ENCODE measurements around the gene CFAP141. TPM values are rescaled to one million over a fixed set of nuclear protein-coding genes. Genes with fewer than 3 reads are reported as not detected.
"Not testable (repeated sequence)": the region's sequence is repeated elsewhere in the genome, so short reads cannot be mapped to it uniquely, and the experiment has no call there.

CFAP141 gene
- total RNA-seq, 3 donors from 2014 or later: not detected

- H3K4me1 Mint-ChIP-seq (ENCODE audit: low read depth): peaks cover 61% of the 10 kb centered on the region
- H3K36me3 Mint-ChIP-seq (ENCODE audit: insufficient read depth): peaks cover 42% of the 10 kb centered on the region
- peaks cover 3% of the 10 kb centered on the region for H3K9me3 Mint-ChIP-seq
- DNase-seq (peak; percentile 73), ATAC-seq (peak; percentile 25 to 33)
- no peaks in the 10 kb centered on the region for H3K27me3 Mint-ChIP-seq (ENCODE audit: low read depth)
- peak overlapping the region; percentile 97 for H3K4me3 Mint-ChIP-seq
Observed at GRCh38 chr1:154221278-154222001, 15.3 kb upstream of the CFAP141 start.

- Mint-ChIP-seq H3K36me3 (ENCODE audit: insufficient read depth) (peaks cover 39% of the 10 kb centered on the region), H3K4me1 (ENCODE audit: low read depth) (peaks cover 60% of the 10 kb centered on the region), H3K4me3 (peak overlapping the region; percentile 97), H3K27me3 (ENCODE audit: low read depth) (no peaks in the 10 kb centered on the region), H3K9me3 (peaks cover 3% of the 10 kb centered on the region)
- DNase-seq (no peak), ATAC-seq (no peak)
Observed at GRCh38 chr1:154220970-154221277, 14.8 kb upstream of the CFAP141 start.

DNA sequence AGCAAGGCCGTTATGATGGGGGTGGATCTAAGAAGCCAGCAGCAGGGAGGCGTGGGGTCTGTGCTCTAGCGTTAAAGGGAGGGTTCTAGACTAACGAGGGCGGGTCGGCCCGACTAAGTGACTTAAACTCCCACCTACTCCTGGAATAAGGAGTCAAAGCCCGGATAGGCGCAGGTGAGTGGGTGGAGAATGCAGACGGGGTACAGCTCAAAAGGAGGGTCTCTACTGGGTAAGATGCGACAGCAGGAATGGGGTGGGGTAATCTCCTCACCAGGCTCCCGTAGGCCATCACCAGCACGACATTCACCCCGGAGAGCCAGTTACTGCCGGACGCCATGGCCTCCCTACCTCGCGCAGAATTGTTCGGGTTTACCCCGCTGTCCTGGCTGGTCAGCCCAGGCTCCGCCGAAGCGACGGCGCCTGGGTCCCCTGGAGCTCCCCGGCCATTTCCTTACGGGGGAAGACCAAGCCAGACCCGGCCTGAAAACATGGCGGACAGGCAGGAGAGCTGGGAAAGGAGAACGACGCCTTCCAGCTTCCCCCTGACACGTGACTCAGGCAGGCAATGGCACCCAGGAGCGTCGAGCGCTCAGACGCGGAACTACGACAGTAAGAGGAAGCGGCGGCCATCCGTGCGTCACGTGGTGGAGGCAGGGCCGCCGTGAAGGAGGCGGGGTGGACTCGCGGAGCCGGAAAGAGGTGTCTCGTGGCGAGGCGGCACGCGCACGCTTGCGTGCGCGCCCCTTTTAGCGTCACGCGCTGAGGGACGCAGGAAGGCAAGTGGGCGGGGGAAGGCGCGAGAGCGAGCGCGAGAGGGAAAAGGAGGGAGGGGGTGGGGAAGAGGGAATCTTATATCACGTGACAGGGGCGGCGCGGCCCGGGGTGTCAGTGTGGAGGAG, 14.2 kb upstream of the CFAP141 start, which contains the start of gene UBAP2L:
UBAP2L (plus strand) TSS at position 885 of the 899 bp plus-strand sequence. CDS start 4,169 bp downstream, outside the sequence.
- peak; percentile 98 for DNase-seq
- Mint-ChIP-seq H3K36me3 (ENCODE audit: insufficient read depth) (peaks cover 39% of the 10 kb centered on the region), H3K9me3 (peaks cover 3% of the 10 kb centered on the region), H3K4me1 (ENCODE audit: low read depth) (peaks cover 60% of the 10 kb centered on the region), H3K27me3 (ENCODE audit: low read depth) (no peaks in the 10 kb centered on the region), H3K4me3 (peak within 1 kb of the TSS; percentile 97)
- peak; percentile 89 to 90 for ATAC-seq

- H3K9me3 Mint-ChIP-seq: peaks cover 3% of the 10 kb centered on the region
Observed at GRCh38 chr1:154219541-154219940, 13.4 kb upstream of the CFAP141 start.

DNA sequence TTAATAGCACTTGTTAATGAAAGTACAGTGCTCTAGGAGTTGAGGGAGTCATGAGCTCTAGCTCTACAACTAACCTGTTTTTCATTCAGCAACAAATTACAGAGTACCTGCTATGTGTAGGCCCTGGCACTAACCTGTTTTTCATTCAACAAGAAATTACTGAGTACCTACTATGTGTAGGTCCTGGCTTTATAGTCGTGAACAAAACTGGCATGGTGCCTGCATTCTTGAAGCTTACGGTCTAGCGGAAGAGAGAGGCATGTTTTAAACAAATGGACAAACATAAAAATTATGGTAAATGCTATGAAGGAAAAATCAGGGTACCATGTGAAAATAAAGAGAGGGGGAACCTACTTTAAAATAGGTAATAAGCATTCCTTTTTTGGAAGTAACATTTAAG, 12.4 kb upstream of the CFAP141 start:
- Mint-ChIP-seq H3K4me3 (peak overlapping the region; percentile 97), H3K27me3 (ENCODE audit: low read depth) (no peaks in the 10 kb centered on the region), H3K4me1 (ENCODE audit: low read depth) (peaks cover 51% of the 10 kb centered on the region), H3K9me3 (peaks cover 3% of the 10 kb centered on the region), H3K36me3 (ENCODE audit: insufficient read depth) (peaks cover 40% of the 10 kb centered on the region)
- DNase-seq (no peak), ATAC-seq (no peak)

More at GRCh38 chr1:154219541-154219940, 13.4 kb upstream of the CFAP141 start:
- Mint-ChIP-seq H3K27me3 (ENCODE audit: low read depth) (no peaks in the 10 kb centered on the region), H3K36me3 (ENCODE audit: insufficient read depth) (peaks cover 37% of the 10 kb centered on the region), H3K4me1 (ENCODE audit: low read depth) (peaks cover 54% of the 10 kb centered on the region), H3K4me3 (peak overlapping the region; percentile 97)
- DNase-seq (no peak), ATAC-seq (no peak)

- no peak overlapping the region for H3K4me3 Mint-ChIP-seq
- no peaks in the 10 kb centered on the region for H3K27me3 Mint-ChIP-seq (ENCODE audit: low read depth)
- peaks cover 33% of the 10 kb centered on the region for H3K36me3 Mint-ChIP-seq (ENCODE audit: insufficient read depth)
- DNase-seq: no peak
- no peaks in the 10 kb centered on the region for H3K9me3 Mint-ChIP-seq
- H3K4me1 Mint-ChIP-seq (ENCODE audit: low read depth): peaks cover 37% of the 10 kb centered on the region
- peak; percentile 90 to 93 for ATAC-seq
Observed at GRCh38 chr1:154213274-154213673, 7.1 kb upstream of the CFAP141 start.

DNA sequence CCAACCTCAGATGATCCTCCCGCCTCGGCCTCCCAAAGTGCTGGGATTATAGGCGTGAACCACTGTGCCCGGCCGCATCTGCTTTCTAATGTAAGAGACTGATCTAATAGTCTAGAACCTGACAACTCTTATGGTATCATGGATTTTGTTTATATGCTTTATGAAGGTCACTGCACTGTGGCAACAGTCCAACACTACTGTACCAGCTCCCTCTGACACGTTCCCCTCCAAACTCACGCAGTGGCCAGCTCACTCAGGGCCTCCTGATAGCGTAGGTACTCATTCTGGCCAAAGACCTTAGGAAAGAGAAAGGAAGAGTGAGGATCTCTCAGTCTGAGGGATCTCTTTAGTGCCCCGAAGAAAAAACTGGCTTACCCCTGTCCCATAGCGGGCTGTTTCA, 6.0 kb upstream of the CFAP141 start:
- peaks cover 29% of the 10 kb centered on the region for H3K36me3 Mint-ChIP-seq (ENCODE audit: insufficient read depth)
- no peaks in the 10 kb centered on the region for H3K9me3 Mint-ChIP-seq
- ATAC-seq (no peak), DNase-seq (no peak)
- peaks cover 29% of the 10 kb centered on the region for H3K4me1 Mint-ChIP-seq (ENCODE audit: low read depth)
- no peak overlapping the region for H3K4me3 Mint-ChIP-seq
- H3K27me3 Mint-ChIP-seq (ENCODE audit: low read depth): no peaks in the 10 kb centered on the region

DNA sequence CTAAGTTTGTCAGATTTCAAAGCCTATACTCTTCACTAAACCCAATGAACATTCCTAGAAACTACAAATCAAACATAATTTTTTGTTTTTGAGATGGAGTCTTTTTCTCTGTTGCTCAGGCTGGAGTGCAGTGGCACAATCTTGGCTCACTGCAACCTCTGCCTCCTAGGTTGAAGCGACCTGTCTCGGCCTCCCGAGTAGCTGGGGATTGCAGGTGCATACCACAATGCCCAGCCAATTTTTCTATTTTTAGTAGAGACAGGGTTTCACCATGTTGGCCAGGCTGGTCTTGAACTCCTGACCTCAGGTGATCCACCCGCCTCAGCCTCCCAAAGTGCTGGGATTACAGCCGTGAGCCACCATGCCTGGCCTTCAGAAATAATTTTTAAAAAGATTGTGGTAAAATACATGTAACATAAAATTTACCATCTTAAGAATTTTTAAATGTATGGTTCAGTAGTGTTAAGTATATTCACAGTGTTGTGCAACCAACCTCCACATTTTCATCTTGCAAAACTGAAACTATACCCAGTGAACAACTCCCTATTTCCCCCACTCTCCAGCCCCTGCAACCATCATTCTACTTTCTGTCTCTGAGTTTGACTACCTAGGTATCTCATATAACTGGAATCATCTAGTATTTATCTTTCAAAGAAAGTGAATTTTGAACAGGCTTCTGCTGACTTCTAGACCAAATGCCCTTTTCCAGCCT, 2.7 kb upstream of the CFAP141 start:
- no peak overlapping the region for H3K4me3 Mint-ChIP-seq
- H3K36me3 Mint-ChIP-seq (ENCODE audit: insufficient read depth): peaks cover 34% of the 10 kb centered on the region
- ATAC-seq (peak; percentile 20 to 22), DNase-seq (no peak)
- no peaks in the 10 kb centered on the region for H3K27me3 Mint-ChIP-seq (ENCODE audit: low read depth)
- no peaks in the 10 kb centered on the region for H3K9me3 Mint-ChIP-seq
- H3K4me1 Mint-ChIP-seq (ENCODE audit: low read depth): peaks cover 34% of the 10 kb centered on the region

DNA sequence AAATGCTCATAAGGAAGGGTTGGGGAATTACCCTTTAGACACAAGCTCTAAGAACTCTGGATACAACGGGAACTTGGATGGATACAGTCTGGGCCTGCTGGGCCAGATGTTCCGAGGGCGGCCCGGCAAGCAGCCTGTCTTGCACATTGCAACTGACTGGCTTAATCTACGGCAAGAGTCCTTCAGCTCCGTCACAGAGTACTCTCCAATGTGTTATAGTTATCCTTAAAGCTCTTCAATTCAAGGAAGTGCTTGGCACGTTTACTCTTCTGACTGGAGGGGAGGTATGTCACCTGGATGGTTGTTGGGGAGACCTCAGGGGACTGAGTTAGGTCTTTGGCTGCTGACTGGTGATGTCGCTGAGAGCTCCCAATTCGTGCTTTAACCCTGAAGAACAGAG, 1.1 kb upstream of the CFAP141 start:
- ATAC-seq: no peak
- no peak for DNase-seq
- H3K9me3 Mint-ChIP-seq: no peaks in the 10 kb centered on the region
- H3K4me3 Mint-ChIP-seq: no peak overlapping the region
- peaks cover 30% of the 10 kb centered on the region for H3K36me3 Mint-ChIP-seq (ENCODE audit: insufficient read depth)
- peaks cover 25% of the 10 kb centered on the region for H3K4me1 Mint-ChIP-seq (ENCODE audit: low read depth)
- H3K27me3 Mint-ChIP-seq (ENCODE audit: low read depth): no peaks in the 10 kb centered on the region

GRCh38 chr1:154205778-154206177, 355 bp downstream of the CFAP141 start:
- Mint-ChIP-seq H3K4me1 (ENCODE audit: low read depth) (peaks cover 22% of the 10 kb centered on the region), H3K36me3 (ENCODE audit: insufficient read depth) (peaks cover 27% of the 10 kb centered on the region)
- H3K27me3 Mint-ChIP-seq (ENCODE audit: low read depth); H3K9me3 Mint-ChIP-seq; DNase-seq; ATAC-seq; H3K4me3 Mint-ChIP-seq: not testable (repeated sequence)

DNA sequence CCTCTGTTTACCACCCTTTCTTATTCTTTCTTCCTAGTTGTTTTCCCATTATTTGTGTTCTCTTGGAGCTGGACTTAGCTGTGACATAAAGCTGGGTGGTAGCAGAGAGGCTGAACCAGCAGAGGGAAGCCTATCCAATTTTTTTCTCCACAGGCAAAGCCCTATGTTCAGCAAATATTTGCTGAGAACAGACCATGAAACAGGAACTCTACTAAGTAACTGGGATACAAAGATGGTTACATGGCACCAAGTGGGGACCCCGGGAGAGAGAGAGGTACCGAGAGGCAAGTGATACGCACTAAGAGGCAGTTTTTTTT, 6.6 kb downstream of the CFAP141 start:
- ATAC-seq: no peak

DNA sequence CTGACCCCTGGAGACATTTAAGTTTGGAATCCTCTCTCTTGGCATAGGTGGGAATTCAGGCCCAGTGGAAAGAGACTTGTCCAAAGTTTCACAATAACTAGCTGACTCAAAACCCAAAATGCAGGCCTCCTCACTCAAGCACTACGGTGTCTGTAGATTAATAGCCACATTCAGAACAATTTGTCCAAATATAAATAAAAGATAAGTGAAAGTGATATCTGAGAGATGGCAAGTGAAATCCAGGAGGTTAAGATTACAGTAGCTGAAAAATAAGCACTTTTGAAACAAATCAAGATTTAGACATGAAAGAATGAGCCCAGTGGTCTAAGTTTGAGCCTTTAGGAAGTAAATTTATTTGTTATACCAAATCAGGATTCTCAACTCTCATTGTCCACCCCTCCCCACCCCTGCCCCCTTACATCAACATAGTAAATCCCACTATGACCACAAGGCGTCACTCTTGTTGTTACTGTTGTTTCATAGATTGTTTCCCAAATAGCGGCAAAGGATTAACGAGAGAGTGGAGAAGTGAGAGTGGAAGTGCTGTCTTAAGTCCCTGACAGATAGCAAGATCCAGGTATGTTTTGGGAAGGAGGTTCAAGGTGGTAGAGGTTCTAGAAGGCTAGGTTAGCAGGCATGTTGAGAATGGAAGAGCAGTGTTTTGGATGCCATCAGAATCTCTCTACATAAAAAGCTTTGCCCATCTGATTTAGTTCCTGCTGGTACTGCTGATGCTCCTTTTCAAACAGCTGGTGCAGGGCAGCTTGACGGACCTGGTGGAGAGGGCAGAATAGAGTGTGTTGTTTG, 7.2 kb downstream of the CFAP141 start:
- Mint-ChIP-seq H3K4me1 (ENCODE audit: low read depth) (no peaks in the 10 kb centered on the region), H3K4me3 (no peak overlapping the region), H3K36me3 (ENCODE audit: insufficient read depth) (no peaks in the 10 kb centered on the region), H3K27me3 (ENCODE audit: low read depth) (peaks cover 3% of the 10 kb centered on the region), H3K9me3 (no peaks in the 10 kb centered on the region)
- ATAC-seq (peak; percentile 61 to 73), DNase-seq (peak; percentile 39)

More for the DNA sequence above, 6.6 kb downstream of the CFAP141 start:
- DNase-seq: no peak
- Mint-ChIP-seq H3K9me3 (no peaks in the 10 kb centered on the region), H3K4me1 (ENCODE audit: low read depth) (no peaks in the 10 kb centered on the region), H3K4me3 (no peak overlapping the region), H3K27me3 (ENCODE audit: low read depth) (no peaks in the 10 kb centered on the region), H3K36me3 (ENCODE audit: insufficient read depth) (no peaks in the 10 kb centered on the region)

DNA sequence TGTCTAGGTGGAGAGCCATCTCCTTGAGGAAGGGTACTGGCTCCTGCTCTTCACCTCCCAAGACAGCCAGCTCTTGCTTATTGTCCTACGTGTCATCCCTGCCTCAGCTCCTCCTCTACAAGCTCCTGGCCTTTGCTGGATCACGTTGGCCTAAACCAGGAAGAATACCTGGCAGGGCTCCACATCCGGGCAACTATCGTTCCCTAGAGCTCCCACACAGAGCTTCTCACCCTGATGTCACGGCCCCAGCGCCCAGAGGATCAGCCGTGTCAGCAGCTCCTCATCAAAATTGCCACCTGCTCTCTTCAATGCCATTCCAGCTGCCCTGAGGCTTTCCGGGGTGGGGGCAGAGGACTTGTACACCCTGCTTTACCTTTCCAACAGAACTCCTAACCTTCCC, 12.3 kb downstream of the CFAP141 start:
- Mint-ChIP-seq H3K9me3 (no peaks in the 10 kb centered on the region), H3K36me3 (ENCODE audit: insufficient read depth) (no peaks in the 10 kb centered on the region), H3K4me1 (ENCODE audit: low read depth) (no peaks in the 10 kb centered on the region), H3K4me3 (no peak overlapping the region), H3K27me3 (ENCODE audit: low read depth) (peaks cover 16% of the 10 kb centered on the region)
- no peak for DNase-seq
- ATAC-seq: no peak

DNA sequence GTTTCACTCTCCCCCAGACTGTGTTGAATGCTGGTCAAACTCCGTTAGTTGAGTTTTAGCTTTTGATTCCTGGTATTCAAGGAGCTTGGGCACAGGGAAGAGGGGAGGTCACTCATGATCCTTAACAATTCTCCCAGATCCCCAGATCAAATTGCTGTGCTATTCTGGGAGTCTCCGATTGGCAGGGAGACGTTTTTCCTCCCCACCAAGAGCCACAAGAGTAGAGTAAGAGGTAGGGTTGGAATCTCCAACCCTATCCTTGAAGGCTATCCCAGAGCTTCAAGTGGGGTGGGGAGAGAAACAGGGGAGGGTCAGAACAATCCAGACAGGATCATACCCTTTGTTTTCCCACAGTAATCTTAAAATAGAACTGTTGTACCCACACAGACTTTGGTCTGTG, 13.7 kb downstream of the CFAP141 start:
- H3K9me3 Mint-ChIP-seq: no peaks in the 10 kb centered on the region

More for the DNA sequence above, 13.7 kb downstream of the CFAP141 start:
- no peaks in the 10 kb centered on the region for H3K4me1 Mint-ChIP-seq (ENCODE audit: low read depth)
- peaks cover 20% of the 10 kb centered on the region for H3K27me3 Mint-ChIP-seq (ENCODE audit: low read depth)
- H3K36me3 Mint-ChIP-seq (ENCODE audit: insufficient read depth): no peaks in the 10 kb centered on the region
- ATAC-seq (no peak), DNase-seq (no peak)
- H3K4me3 Mint-ChIP-seq: no peak overlapping the region

Measured in activated T-cell treated with anti-CD3 and anti-CD28 coated beads, Interleukin-2, amount 50 U/mL, for 4 hours (primary cell).